Neuronal stem cell (in vitro differentiated cells): ENCODE measurements around the gene CDH23.

Experiments
- DNase-seq: peaks from one replicate; pipeline ENCODE4 v3.0.0-alpha.2; 2013; ENCODE audit warnings: low spot score
- H2AFZ ChIP-seq: one replicate; pipeline ENCODE4 v1.6.1; 2013; ENCODE audit warnings: mild to moderate bottlenecking, low read length, inconsistent platforms
- H2AK5ac ChIP-seq: 2 replicates; pipeline ENCODE4 v1.6.1; 2013; ENCODE audit warnings: low read depth, mild to moderate bottlenecking, inconsistent platforms, low read length, moderate library complexity, mixed read lengths
- H2BK120ac ChIP-seq: 2 replicates; pipeline ENCODE4 v1.6.1; 2013; ENCODE audit warnings: low read depth, mild to moderate bottlenecking, inconsistent platforms, low read length, moderate library complexity, mixed read lengths
- H2BK12ac ChIP-seq: one replicate; pipeline ENCODE4 v1.6.1; 2013; ENCODE audit warnings: low read length, inconsistent platforms
- H2BK15ac ChIP-seq: 2 replicates; pipeline ENCODE4 v1.6.1; 2013; ENCODE audit warnings: mild to moderate bottlenecking, low read length, inconsistent platforms, mixed read lengths
- H2BK5ac ChIP-seq: one replicate; pipeline ENCODE4 v1.6.1; 2013; ENCODE audit warnings: inconsistent platforms, mild to moderate bottlenecking, low read length, moderate library complexity
- H3K14ac ChIP-seq: one replicate; pipeline ENCODE4 v1.6.1; 2013; ENCODE audit warnings: low read length, inconsistent platforms
- H3K18ac ChIP-seq: 2 replicates; pipeline ENCODE4 v1.6.1; 2013; ENCODE audit warnings: low read length, inconsistent platforms
- H3K23ac ChIP-seq: 2 replicates; pipeline ENCODE4 v1.6.1; 2013; ENCODE audit warnings: low read depth, mild to moderate bottlenecking, mixed read lengths, low read length, inconsistent platforms; ENCODE audit not compliant: poor library complexity
- H3K27ac ChIP-seq: replicated peaks from 3 replicates; pipeline ENCODE4 v1.5.1; 2013; ENCODE audit warnings: low read length, inconsistent platforms
- H3K27me3 ChIP-seq, 3 experiments: 2 replicates each; pipeline ENCODE4 v1.6.1; 2013; ENCODE audit warnings: low read length in 3 of 3, mild to moderate bottlenecking in 2 of 3, inconsistent platforms in 1 of 3, low read depth in 1 of 3, mixed read lengths in 1 of 3, moderate library complexity in 1 of 3; ENCODE audit not compliant: control insufficient read depth in 3 of 3, insufficient read depth in 3 of 3
- H3K36me3 ChIP-seq, 2 donors: replicated peaks in 1 of 2; 2 replicates each; pipeline ENCODE4 v1.6.1; 2013; ENCODE audit warnings: low read length in 2 of 2; ENCODE audit not compliant: control insufficient read depth in 2 of 2, insufficient read depth in 2 of 2
- H3K4ac ChIP-seq: 2 replicates; pipeline ENCODE4 v1.6.1; 2013; ENCODE audit warnings: inconsistent platforms, mild to moderate bottlenecking, low read length, moderate library complexity
- H3K4me1 ChIP-seq, 2 donors: 1 replicate in 1 of 2; 2 replicates in 1 of 2; pipeline ENCODE4 v1.6.1; 2013; ENCODE audit warnings: low read length in 2 of 2, low read depth in 1 of 2; ENCODE audit not compliant: control insufficient read depth in 2 of 2, insufficient read depth in 1 of 2
- H3K4me2 ChIP-seq: one replicate; pipeline ENCODE4 v1.6.1; 2013; ENCODE audit warnings: mild to moderate bottlenecking, low read length, inconsistent platforms; ENCODE audit not compliant: insufficient read depth, poor library complexity, severe bottlenecking
- H3K4me3 ChIP-seq, 2 donors: 2 replicates each; pipeline ENCODE4 v1.5.1; 2013; ENCODE audit warnings: low read length in 2 of 2, mild to moderate bottlenecking in 2 of 2, inconsistent platforms in 1 of 2, moderate library complexity in 1 of 2
- H3K79me1 ChIP-seq: one replicate; pipeline ENCODE4 v1.6.1; 2013; ENCODE audit warnings: low read depth, mild to moderate bottlenecking, inconsistent platforms, low read length, moderate library complexity
- H3K9ac ChIP-seq: one replicate; pipeline ENCODE4 v1.6.1; 2013; ENCODE audit warnings: mild to moderate bottlenecking, low read depth, low read length, inconsistent platforms; ENCODE audit not compliant: poor library complexity
- H3K9me3 ChIP-seq, 2 donors: replicated peaks in 1 of 2; 2 replicates each; pipeline versions ENCODE3 to v1.6.1; 2013; ENCODE audit warnings: low read length in 2 of 2, mild to moderate bottlenecking in 2 of 2, inconsistent platforms in 1 of 2, low read depth in 1 of 2, mixed read lengths in 1 of 2, moderate library complexity in 1 of 2; ENCODE audit not compliant: control insufficient read depth in 2 of 2, insufficient read depth in 1 of 2
- H4K8ac ChIP-seq: one replicate; pipeline ENCODE4 v1.6.1; 2013; ENCODE audit warnings: low read depth, mild to moderate bottlenecking, inconsistent platforms, low read length, moderate library complexity
- H4K91ac ChIP-seq: one replicate; pipeline ENCODE4 v1.6.1; 2013; ENCODE audit warnings: low read length, low read depth, mild to moderate bottlenecking, inconsistent platforms; ENCODE audit not compliant: poor library complexity
- WGBS, 2 donors: extraction: QIAGEN DNeasy Blood & Tissue Kit; methylation state at CpG; one replicate each; pipeline ENCODE4 v1.1.7; 2013; ENCODE audit warnings: missing lambda C conversion rate in 2 of 2, mixed read lengths in 1 of 2; ENCODE audit not compliant: insufficient read length in 2 of 2, insufficient replicate concordance in 1 of 2; ENCODE audit errors: extremely low coverage in 2 of 2; 5-methylcytosine and 5-hydroxymethylcytosine counted together

Gene CDH23

DNA sequence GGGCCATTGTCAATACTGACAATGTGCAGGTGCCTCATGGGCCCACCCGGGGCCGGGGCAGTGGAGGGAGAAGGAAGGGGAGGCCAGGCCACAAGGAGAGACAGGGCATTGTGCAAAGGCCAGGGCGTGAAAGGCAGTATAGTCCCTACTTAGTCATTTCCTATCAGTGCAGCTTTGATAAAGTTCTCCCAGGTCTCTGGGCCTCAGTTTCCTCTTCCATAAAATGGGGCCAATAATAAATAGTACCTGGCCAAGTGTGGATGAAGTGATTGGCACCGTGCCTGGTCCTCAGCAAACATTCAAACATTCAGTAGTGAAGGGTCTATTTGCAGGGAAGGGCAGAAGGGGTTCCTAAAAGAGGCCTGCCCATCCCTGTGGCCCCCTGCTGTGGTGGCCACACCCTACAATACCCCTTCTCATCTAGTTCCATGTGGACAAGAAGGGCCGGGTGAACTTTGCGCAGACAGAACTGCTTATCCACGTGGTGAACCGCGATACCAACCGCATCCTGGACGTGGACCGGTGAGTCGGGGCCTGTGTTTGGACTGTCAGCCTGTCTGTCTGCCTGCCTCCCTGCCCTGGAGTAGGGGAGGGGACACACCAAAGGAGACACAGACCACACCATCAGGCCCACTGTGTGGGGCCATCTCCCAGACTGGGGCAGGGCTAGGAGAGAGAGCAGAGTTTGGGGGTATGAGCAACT is 413.5 kb downstream of the CDH23 start:
- Histone ChIP-seq H4K91ac (no peak overlapping the region), H3K27me3 (peaks cover 0 to 10% (median 5%) of the 10 kb centered on the region in 3 experiments), H2BK15ac (no peak overlapping the region), H2BK5ac (no peak overlapping the region), H3K4me1 (peaks cover 0 to 9% of the 10 kb centered on the region in 2 donors), H3K4ac (no peak overlapping the region), H3K4me3 (peak overlapping the region in 1 of 2 donors; percentile 14), H2AK5ac (no peak overlapping the region), H3K27ac (no peak overlapping the region), H3K79me1 (no peaks in the 10 kb centered on the region), H3K18ac (peak overlapping the region; percentile 77), H3K23ac (no peak overlapping the region), H2BK120ac (no peak overlapping the region), H2AFZ (no peak overlapping the region), H3K9ac (peak overlapping the region; percentile 16), H3K9me3 (no peaks in the 10 kb centered on the region), H2BK12ac (no peak overlapping the region), H3K36me3 (peaks cover 5 to 11% of the 10 kb centered on the region in 2 donors), H4K8ac (no peak overlapping the region), H3K4me2 (no peak overlapping the region), H3K14ac (no peak overlapping the region)
- no peak for DNase-seq
- no CpG with 5 or more reads among the region's 13 CpGs for WGBS, 2 donors

GRCh38 chr10:71811351-71811750 is 414.6 kb downstream of the CDH23 start:
- Histone ChIP-seq H3K23ac (no peak overlapping the region), H3K27me3 (no peaks in the 10 kb centered on the region), H2BK120ac (no peak overlapping the region), H3K36me3 (peaks cover 13 to 23% of the 10 kb centered on the region in 2 donors), H4K91ac (no peak overlapping the region), H3K9me3 (no peaks in the 10 kb centered on the region), H3K9ac (peak overlapping the region; percentile 15), H4K8ac (peak overlapping the region; percentile 54), H2AFZ (no peak overlapping the region), H2BK15ac (no peak overlapping the region), H3K4me3 (no peak overlapping the region), H2BK5ac (no peak overlapping the region), H3K18ac (peak overlapping the region; percentile 39), H3K14ac (peak overlapping the region; percentile 60), H3K4me2 (no peak overlapping the region), H3K4me1 (peaks cover 0 to 5% of the 10 kb centered on the region in 2 donors), H3K79me1 (no peaks in the 10 kb centered on the region), H2AK5ac (no peak overlapping the region), H3K4ac (no peak overlapping the region), H3K27ac (no peak overlapping the region), H2BK12ac (no peak overlapping the region)
- no CpG with 5 or more reads among the region's 19 CpGs for WGBS, 2 donors
- no peak for DNase-seq

DNA sequence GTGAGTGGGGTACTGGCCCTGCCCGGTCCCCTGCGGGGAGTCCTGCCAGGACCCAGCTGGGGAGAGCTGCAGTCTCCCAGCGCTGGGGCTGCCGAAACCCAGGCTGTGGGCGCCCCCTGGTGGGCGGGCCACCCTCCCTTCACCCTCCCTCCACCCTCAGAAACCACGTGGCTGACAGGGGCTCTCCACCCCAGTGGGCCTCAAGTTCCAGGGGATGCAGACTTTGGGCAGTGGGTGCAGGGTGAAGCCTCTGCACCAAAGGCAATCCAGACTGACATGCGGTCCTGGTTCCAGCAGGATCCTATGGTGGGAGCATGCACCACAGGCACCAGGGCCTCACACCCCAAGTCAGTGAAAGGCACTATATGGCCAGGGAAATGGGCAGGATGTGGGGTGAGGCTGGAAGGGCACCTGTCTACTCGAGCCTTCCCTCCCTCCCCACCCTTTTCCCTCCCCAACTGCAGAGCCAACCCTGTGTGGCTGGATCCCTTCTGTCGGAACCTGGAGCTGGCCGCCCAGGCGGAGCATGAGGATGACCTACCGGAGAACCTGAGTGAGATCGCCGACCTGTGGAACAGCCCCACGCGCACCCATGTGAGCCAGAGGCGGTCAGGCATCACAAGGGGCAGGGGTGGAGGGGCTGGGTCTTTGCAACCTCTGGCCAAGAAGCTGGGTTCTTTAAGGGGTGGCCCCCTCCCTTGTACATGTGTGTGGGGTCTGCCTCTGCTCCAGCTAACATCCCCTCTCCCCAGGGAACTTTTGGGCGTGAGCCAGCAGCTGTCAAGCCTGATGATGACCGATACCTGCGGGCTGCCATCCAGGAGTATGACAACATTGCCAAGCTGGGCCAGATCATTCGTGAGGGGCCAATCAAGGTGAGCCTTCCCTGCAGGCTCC is 415.5 kb downstream of the CDH23 start:
- no CpG with 5 or more reads among the region's 22 CpGs for WGBS, 2 donors
- peak overlapping the region; percentile 67 for H3K9ac ChIP-seq

More for the DNA sequence above, 415.5 kb downstream of the CDH23 start:
- H3K4me2 ChIP-seq, result no peak overlapping the region
- no peak overlapping the region for H2AFZ ChIP-seq
- H2BK120ac ChIP-seq, result no peak overlapping the region
- H4K91ac ChIP-seq, result no peak overlapping the region
- H3K4ac ChIP-seq, result no peak overlapping the region
- H3K27me3 ChIP-seq, result no peaks in the 10 kb centered on the region
- H3K9me3 ChIP-seq, result no peaks in the 10 kb centered on the region
- H3K23ac ChIP-seq, result peak overlapping the region; percentile 83
- DNase-seq, result peak; percentile 17
- H2BK12ac ChIP-seq, result no peak overlapping the region
- peak overlapping the region; percentile 14 for H3K14ac ChIP-seq
- peak overlapping the region; percentile 56 for H2BK5ac ChIP-seq
- H3K18ac ChIP-seq, result peak overlapping the region; percentile 51
- H4K8ac ChIP-seq, result no peak overlapping the region
- H2BK15ac ChIP-seq, result no peak overlapping the region
- no peak overlapping the region for H3K4me3 ChIP-seq
- no peak overlapping the region for H3K27ac ChIP-seq
- peaks cover 0 to 5% of the 10 kb centered on the region in 2 donors for H3K4me1 ChIP-seq
- H3K79me1 ChIP-seq, result no peaks in the 10 kb centered on the region
- peaks cover 21 to 32% of the 10 kb centered on the region in 2 donors for H3K36me3 ChIP-seq
- peak overlapping the region; percentile 51 for H2AK5ac ChIP-seq
